Ammon's horn (tissue), 1 donor: ENCODE measurements around the gene PLXNA2.

ENCODE experiments used
- DNase-seq: peaks from one replicate; pipeline ENCODE4 v3.0.0-alpha.2; 2016; ENCODE audit warnings: low spot score

Gene PLXNA2

GRCh38 chr1:208265122-208265469, 20.9 kb upstream of the PLXNA2 start:
- DNase-seq = no peak

- peak; percentile 45 for DNase-seq
Measured at GRCh38 chr1:208264469-208265121, 20.4 kb upstream of the PLXNA2 start.

- no peak for DNase-seq
Measured at GRCh38 chr1:208261874-208262273, 17.7 kb upstream of the PLXNA2 start.

DNA sequence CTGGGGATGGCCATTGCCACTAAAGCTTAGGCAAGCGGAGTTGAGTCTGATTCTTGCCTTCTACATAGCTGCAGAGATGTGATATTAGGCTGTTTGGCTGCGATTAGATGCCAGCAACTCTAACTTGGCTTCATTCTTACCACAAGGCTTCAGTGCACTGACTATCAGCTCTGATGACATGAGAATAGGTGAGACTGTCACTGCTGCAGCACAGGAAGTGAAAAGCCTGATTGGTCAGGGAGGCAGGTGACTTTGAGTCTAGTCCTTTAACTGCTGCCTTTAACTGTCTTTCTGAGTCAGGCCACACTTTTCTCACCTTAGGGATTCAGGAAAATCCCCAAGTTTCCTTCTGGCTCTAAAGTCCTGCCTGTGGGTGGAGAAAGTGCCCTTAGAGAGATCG, 14.1 kb upstream of the PLXNA2 start:
- no peak for DNase-seq

DNA sequence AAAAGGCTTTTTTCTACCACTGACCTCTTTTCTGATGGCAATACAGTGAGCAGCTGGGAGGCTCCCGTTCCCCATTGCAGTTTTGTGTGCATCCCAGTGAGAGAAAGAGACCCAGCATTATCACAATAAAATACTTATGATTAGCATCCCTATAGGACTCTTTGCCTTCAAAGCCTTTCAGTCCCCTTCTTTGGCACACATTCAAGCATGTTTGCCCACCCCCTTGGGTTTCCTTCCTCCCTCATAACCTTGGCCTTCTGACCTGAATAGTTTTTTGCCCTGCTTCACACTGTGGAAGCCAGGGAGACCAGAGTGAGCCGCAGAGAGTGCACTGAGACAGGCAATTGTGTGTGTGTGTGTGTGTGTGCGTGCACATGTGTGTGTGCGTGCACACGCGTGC, 13.2 kb upstream of the PLXNA2 start:
- no peak for DNase-seq

GRCh38 chr1:208256556-208256955, 12.4 kb upstream of the PLXNA2 start:
- no peak for DNase-seq

DNA sequence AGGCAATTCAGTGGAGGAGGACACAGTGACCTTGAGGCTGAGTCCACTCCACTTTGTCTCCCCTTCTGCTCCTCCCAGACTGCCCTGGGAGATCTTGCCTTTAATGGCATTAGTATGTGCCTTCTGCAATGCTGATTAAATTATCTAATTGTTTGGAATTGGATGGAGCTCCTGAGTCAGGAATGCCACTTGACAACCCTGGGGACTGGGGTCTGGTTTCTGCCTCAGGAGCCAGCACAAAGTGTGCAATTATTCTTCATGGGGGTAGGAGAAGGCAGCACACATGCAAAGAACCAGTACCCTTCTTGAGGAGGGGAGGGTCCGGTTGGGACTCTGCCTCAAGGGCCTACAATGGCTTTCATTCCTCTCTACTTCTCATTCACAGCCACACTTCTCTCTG, 11.9 kb upstream of the PLXNA2 start:
- no peak for DNase-seq

DNA sequence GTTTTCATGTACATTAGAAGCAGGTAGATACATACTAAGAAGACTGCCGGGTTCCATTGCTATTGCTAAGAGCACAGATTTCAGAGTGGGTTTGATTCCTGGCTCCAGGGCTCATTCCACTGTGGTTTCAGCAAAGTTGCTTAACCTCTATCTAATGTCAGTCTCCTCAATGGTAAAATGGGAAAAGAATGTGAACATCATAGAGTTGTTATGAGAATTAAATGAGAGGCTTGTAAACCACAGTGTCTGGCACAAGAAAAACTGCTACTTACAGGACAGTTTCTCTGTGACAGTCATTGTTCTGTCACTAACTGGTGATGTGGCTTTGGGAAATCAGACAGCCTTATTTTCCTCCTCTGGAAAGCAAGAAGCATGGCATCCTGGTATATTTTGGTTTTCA, 10.7 kb upstream of the PLXNA2 start:
- no peak for DNase-seq

GRCh38 chr1:208254376-208254775, 10.2 kb upstream of the PLXNA2 start:
- DNase-seq = no peak

- no peak for DNase-seq
Measured at GRCh38 chr1:208252836-208253576, 8.8 kb upstream of the PLXNA2 start.

GRCh38 chr1:208251911-208252835, 8.0 kb upstream of the PLXNA2 start:
- DNase-seq = no peak

GRCh38 chr1:208251015-208251414, 6.8 kb upstream of the PLXNA2 start:
- no peak for DNase-seq

DNA sequence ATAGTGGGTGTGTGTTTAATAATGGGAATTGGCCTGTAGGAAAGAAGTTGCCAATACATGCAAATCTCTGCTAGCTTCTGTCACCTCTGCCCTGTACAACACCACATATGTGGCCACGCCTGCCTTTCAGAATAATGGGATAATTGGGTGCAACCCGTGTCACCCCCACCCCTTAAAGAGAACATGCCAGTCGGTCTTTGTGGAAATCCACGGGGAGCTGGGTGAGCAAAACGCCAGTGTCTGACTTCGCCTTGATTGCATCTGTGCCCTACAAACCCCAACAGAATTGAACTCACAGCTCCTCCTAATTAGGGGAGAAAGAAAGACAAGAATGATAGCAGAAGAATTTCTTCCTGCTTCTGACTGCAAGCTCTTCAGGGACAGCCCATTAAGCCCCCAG, 6.4 kb upstream of the PLXNA2 start:
- DNase-seq = no peak

- DNase-seq = peak; percentile 27
Measured at GRCh38 chr1:208248991-208249696, 5.0 kb upstream of the PLXNA2 start.

GRCh38 chr1:208248307-208248801, 4.2 kb upstream of the PLXNA2 start:
- DNase-seq = peak; percentile 59

DNA sequence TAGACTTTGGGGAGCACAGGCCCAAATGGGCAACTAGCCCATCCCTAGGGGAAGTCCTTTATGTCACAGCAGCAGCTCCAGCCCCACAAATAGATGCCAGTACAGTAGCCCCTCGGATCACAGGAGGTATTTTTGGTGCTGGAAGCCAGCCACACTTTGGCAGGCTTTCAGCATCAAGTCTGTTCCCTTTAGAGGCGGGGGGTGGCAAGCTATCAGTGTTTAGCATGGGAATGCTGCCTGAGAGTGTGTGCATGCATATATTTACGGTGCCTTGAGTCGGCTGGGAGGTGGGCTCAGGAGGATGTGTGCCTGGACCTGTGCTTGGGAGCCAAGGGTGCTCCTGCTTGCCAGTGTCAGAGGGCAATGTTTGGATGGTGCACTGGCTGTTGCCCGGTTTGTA, 3.5 kb upstream of the PLXNA2 start:
- DNase-seq = no peak

- DNase-seq = peak; percentile 95
Measured at GRCh38 chr1:208245185-208245705, 1.1 kb upstream of the PLXNA2 start.

DNA sequence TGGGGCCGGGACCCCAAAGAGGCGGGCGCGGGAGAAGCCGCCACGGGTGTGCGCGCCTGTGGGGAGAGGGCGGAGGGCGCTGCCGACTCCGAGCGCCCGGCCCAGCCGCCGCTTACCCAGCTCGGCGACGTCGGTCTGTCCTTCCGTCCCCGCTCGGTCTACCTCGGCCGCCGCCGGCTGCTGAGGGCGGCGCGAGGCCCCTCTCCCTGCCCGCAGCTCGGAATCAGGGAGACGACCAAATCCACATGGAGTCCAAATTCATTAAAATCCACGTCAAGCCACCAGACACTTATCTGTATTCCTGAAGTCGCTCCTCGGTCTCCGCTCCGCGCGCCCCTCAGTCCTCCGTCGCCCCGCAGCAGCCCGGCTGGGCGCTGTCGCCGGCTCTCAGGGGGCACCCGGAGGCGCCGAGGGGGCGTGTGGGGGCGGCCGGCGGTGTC, 637 bp downstream of the PLXNA2 start:
- no peak for DNase-seq

- no peak for DNase-seq
Measured at GRCh38 chr1:208242941-208243526, 1.1 kb downstream of the PLXNA2 start.

DNA sequence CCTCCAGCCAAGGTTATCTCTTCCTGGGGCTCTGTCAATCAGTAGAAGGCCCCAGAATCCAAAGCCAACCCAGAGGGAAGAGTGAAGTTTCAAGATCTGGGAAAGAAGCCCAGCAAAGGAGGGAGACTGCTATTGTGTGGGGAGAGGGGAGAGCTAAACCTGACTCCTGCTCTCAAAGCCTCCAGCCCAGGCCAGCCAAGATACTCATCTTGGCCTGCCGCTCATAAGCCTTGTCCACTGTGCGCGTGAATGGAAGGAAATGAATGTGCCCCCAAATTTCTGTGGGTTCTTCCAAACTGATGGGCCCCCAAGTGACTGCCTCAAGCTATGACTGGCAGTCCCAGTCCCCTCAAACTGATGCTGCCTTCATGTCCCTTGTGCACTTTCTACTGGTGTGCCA, 2.0 kb downstream of the PLXNA2 start:
- DNase-seq = no peak

DNA sequence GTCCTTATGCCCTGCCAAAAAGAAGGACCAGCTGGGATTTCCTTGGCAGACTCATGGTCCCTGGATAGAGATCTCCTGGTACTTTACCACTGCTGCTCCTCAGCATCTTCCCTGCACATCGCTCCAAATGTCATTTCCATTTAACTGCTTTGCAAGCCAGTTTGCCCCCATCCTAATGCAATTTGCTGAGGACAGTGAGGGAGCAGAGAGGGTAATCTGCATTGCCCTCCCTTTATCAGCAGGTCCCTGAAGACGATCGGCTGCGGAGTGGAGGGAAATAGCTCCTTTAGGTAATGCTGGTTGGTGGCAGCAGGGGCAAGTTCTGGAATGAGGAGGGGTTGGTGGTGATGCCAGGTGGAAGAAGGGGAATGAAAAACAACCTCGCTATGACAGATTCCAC, 2.7 kb downstream of the PLXNA2 start:
- no peak for DNase-seq
